GM12891 (cell line): ENCODE results near the gene GPC6.

ENCODE experiments used
- PAX5 ChIP-seq: IDR thresholded peaks from 2 replicates; pipeline ENCODE4 v1.6.1; 2011; ENCODE audit warnings: low read length, moderate library complexity, mild to moderate bottlenecking; ENCODE audit not compliant: insufficient read depth, severe bottlenecking
- POLR2A ChIP-seq: IDR thresholded peaks from 2 replicates; pipeline ENCODE4 v1.6.1; 2011; ENCODE audit warnings: low read depth, low read length, control low read depth
- POLR2AphosphoS5 ChIP-seq: IDR thresholded peaks from 2 replicates; pipeline ENCODE4 v1.6.1; 2011; ENCODE audit warnings: low read depth, low read length, control low read depth
- SPI1 ChIP-seq: IDR thresholded peaks from 2 replicates; pipeline ENCODE4 v1.6.1; 2011; ENCODE audit warnings: low read depth, low read length, control low read depth

DNA sequence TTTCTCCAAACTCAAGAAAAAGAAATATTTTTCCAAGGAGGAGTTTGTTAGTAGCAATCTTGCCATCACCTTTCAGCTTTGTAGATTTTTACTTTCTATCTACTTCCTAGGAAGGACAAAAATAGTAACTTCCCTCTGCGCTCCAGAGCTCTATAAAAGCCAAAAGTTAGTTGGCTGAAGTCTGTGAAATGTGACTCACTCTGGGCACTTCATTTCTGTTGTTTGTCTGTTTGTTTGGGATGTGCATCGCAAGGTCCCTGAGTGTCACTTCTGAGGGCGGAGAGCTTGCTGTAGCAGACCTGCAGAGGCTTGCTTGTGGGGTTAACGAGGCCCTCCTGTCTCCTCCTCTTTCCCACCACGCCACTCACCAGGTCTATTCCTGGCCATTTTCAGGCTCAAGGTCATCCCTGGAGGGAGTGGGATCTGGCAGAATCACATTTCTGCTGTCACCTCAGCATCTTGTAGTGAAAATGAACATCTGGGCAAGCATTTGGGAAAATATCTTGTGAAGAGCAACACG, 307.6 kb downstream of the GPC6 start:
- no peak for TF ChIP-seq POLR2AphosphoS5
- TF ChIP-seq PAX5, result no peak
- TF ChIP-seq POLR2A, result no peak
- no peak for TF ChIP-seq SPI1
